ENCODE data around the gene SPATA31E1.
A peak's percentile ranks its signal among the peaks of the same experiment; 100 is the strongest.

SPATA31E1 gene

GRCh38 chr9:87863882-87864465, 18.7 kb upstream of the SPATA31E1 start:
- no peak for DNase-seq (ENCODE audit: low spot score)

GRCh38 chr9:87864915-87865314, 17.8 kb upstream of the SPATA31E1 start:
- DNase-seq (ENCODE audit: low spot score), result no peak

GRCh38 chr9:87865626-87866025, 17.1 kb upstream of the SPATA31E1 start:
- no peak for DNase-seq (ENCODE audit: low spot score)

- DNase-seq (ENCODE audit: low spot score), result no peak
These were observed 15.3 kb upstream of the SPATA31E1 start for GRCh38 chr9:87867391-87867790.

GRCh38 chr9:87868175-87868574, 14.5 kb upstream of the SPATA31E1 start:
- no peak for DNase-seq (ENCODE audit: low spot score)

- DNase-seq (ENCODE audit: low spot score), result no peak
These were observed 14.0 kb upstream of the SPATA31E1 start for GRCh38 chr9:87868635-87869034.

- DNase-seq (ENCODE audit: low spot score), result no peak
These were observed 13.6 kb upstream of the SPATA31E1 start for GRCh38 chr9:87869082-87869481.

GRCh38 chr9:87871425-87872078, 11.1 kb upstream of the SPATA31E1 start:
- no peak for DNase-seq (ENCODE audit: low spot score)

- no peak for DNase-seq (ENCODE audit: low spot score)
These were observed 10.5 kb upstream of the SPATA31E1 start for GRCh38 chr9:87872079-87872624.

GRCh38 chr9:87873607-87874303, 8.9 kb upstream of the SPATA31E1 start:
- no peak for DNase-seq (ENCODE audit: low spot score)

- no peak for DNase-seq (ENCODE audit: low spot score)
These were observed 8.4 kb upstream of the SPATA31E1 start for GRCh38 chr9:87874304-87874623.

- DNase-seq (ENCODE audit: low spot score), result no peak
These were observed 7.6 kb upstream of the SPATA31E1 start for GRCh38 chr9:87875060-87875459.

- DNase-seq (ENCODE audit: low spot score), result no peak
These were observed 6.7 kb upstream of the SPATA31E1 start for GRCh38 chr9:87875831-87876545.

- no peak for DNase-seq (ENCODE audit: low spot score)
These were observed 6.0 kb upstream of the SPATA31E1 start for GRCh38 chr9:87876708-87877107.

GRCh38 chr9:87878989-87879511, 3.6 kb upstream of the SPATA31E1 start:
- no peak for DNase-seq (ENCODE audit: low spot score)

GRCh38 chr9:87880116-87880515, 2.6 kb upstream of the SPATA31E1 start:
- DNase-seq (ENCODE audit: low spot score), result no peak

GRCh38 chr9:87880683-87881082, 2.0 kb upstream of the SPATA31E1 start:
- DNase-seq (ENCODE audit: low spot score), result no peak

- DNase-seq (ENCODE audit: low spot score), result no peak
These were observed 597 bp downstream of the SPATA31E1 start for GRCh38 chr9:87883274-87883673.

GRCh38 chr9:87883990-87884389, 1.3 kb downstream of the SPATA31E1 start:
- peak; percentile 57 for DNase-seq (ENCODE audit: low spot score)

GRCh38 chr9:87884578-87885459, 2.1 kb downstream of the SPATA31E1 start:
- no peak for DNase-seq (ENCODE audit: low spot score)

- no peak for DNase-seq (ENCODE audit: low spot score)
These were observed 3.0 kb downstream of the SPATA31E1 start for GRCh38 chr9:87885484-87886189.
